Amniotic epithelial cell (primary cell): ENCODE results near the gene ALAS1.

Experiments
- DNase-seq: peaks from one replicate; pipeline ENCODE4 v3.0.0-alpha.2; 2010; ENCODE audit warnings: low read depth

ALAS1 gene

GRCh38 chr3:52198643-52199608, 966 bp downstream of the ALAS1 start:
- no peak for DNase-seq

DNA sequence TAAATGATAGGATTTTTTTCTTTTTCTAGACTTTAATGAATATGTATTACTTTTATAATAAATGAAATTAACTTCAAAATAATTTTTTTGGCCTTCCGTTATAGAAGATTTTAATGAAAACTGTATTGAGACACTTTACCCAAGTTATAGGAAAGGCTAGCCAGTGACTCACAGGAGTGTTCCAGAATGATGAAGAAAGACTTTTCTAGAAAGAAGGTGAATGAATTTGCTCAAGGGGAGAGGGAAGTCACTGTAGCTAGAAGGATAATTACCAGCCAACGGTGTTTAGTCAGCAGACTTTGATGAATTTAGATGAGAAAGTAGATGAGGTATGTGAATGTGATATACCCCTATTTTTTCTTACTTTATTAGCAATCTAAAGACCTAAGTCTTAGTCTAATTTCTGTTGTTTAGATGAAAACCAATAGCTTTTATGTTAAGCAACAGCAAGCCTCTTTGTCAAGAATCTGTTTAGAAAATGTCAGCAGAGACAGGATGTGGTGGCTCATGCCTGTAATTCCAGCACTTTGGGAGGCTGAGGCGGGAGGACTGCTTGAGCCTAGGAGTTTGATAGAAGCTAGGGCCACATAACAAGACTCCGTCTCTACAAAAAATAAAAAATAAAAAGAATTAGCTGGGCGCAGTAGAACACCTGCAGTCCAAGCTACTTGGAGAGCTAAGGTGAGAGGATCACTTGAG, 3.2 kb downstream of the ALAS1 start:
- peak; percentile 72 for DNase-seq

- no peak for DNase-seq
Measured at GRCh38 chr3:52202384-52203077, 4.6 kb downstream of the ALAS1 start.

DNA sequence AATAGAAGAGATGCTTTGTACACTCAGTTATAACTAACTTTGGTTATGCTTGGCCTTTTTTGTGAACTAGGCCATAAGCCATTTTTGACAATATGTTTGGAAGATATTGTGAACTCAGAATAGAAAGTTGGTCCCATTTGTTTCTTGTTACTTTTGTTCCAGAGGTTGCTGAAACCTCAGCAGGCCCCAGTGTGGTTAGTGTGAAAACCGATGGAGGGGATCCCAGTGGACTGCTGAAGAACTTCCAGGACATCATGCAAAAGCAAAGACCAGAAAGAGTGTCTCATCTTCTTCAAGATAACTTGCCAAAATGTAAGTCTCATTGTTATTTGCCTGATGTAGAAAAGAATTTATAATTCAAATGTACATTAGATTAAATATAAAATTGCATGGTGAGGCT, 5.7 kb downstream of the ALAS1 start:
- DNase-seq: no peak

- DNase-seq: no peak
Measured at GRCh38 chr3:52204337-52205073, 6.5 kb downstream of the ALAS1 start.

- DNase-seq: no peak
Measured at GRCh38 chr3:52205727-52206372, 7.9 kb downstream of the ALAS1 start.

DNA sequence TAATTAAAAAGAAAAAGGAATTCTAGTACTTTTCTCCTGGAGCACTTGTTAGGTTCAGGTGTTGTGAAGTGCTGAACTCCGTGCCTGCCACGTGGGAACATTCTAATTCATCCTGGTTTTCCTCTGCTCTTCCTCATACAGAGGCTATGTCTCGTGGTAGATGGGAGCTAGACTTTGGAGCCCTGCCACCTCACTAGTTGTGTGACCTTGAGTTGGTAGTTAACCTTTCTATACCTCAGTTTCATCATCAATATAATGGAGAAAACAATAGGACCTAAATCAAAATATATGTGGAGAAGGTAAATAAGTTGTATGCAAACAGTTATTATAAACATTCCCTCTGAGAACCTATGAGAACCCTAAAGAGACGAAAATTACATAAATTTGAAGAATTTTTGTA, 10.6 kb downstream of the ALAS1 start:
- no peak for DNase-seq

DNA sequence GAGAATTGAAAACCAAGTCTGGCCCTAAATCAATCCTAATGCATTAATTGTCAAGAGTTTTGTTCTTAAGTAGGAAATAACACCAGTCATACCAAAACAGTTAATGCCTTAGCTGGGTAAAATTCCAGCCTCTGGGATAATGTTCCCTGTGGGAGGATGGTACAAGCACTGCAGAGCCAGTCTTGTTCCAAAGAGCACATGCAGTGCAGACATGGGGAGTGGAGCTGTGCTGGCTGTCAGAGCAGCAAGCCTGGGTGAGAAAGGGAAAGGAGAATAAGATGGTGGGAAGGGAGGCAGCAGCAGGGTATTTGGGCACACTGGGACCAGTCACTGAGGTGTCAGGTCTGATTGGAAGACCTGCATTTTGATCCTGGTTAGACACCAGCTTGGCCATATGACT, 12.1 kb downstream of the ALAS1 start:
- no peak for DNase-seq

DNA sequence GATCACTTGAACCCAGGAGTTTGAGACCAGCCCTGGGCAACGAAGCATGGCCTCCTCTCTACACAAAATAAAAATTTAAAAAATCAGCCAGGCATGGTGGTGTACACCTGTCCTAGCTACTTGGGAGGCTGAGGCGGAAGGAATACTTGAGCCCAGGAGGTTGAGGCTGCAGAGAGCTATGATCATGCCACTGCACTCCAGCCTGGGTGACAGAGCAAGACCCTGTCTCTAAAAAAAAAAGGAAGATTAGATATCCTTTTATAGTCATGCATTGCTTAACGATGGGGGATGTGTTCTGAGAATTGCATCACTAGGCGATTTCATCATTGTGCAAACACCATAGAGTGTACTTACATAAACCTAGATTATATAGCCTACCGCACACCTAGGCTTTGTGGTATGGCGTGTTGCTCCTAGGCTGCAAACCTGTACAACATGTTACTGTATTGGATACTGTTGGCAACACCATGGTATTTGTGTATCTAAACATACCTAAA, 12.6 kb downstream of the ALAS1 start:
- peak; percentile 95 for DNase-seq

GRCh38 chr3:52211268-52211891, 13.4 kb downstream of the ALAS1 start:
- DNase-seq: no peak

DNA sequence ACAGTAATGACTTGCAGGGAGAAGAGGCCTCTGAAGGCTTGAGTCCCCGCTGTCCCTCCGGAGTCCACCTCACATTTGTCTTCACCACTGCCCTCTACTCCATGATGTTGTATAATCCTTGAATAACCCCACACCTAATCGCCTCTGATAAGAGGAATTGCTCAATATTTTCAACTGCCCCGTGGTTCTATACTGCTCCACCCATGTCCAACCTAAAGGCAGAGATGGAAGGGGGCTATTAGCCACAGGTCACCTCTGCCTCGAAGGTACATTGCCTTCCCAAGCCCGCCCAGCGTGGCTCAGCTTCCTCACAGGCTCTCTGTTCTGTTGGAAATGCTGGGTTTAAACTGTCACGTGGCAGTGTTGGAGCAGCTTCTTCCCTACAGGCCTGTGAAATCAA, 15.0 kb downstream of the ALAS1 start:
- DNase-seq: no peak

DNA sequence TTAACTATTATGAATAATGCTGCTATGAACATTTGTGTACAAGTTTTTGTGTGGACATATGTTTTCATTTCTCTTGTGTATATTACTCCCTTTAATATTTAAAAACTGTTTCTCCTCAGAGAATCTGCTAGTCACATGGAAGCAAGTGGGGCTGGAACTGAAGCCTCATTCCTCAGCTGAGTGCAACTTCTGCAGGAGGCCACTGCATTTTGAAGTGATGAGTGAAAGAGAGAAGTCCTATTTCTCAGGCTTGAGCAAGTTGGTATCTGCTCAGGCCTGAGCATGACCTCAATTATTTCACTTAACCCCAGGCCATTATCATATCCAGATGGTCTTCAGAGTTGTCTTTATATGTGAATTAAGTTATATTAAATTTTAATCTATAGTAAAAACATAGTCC, 15.9 kb downstream of the ALAS1 start:
- DNase-seq: no peak

DNA sequence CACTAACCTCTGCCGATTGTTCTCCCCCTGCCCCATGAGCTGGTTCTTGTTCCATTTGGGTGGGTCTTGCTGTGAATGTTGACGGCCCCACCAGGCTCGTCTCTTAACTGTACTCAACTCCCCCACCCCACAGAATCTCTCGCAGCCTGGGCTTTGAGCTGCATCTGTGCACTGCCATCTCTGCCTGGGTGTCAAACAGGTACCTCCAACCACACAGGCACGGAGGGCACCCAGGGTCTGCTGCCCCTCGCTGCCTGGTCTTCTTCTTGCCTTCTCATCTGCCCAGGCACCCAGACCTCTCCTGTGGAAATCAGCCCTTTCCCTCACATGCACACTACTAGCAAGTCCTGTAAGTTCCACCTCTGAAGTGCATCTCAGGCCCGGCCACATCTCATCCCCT, 17.4 kb downstream of the ALAS1 start:
- no peak for DNase-seq

- peak; percentile 88 for DNase-seq
Measured at GRCh38 chr3:52216585-52217408, 18.8 kb downstream of the ALAS1 start.

- no peak for DNase-seq
Measured at GRCh38 chr3:52217409-52217805, 19.4 kb downstream of the ALAS1 start.

DNA sequence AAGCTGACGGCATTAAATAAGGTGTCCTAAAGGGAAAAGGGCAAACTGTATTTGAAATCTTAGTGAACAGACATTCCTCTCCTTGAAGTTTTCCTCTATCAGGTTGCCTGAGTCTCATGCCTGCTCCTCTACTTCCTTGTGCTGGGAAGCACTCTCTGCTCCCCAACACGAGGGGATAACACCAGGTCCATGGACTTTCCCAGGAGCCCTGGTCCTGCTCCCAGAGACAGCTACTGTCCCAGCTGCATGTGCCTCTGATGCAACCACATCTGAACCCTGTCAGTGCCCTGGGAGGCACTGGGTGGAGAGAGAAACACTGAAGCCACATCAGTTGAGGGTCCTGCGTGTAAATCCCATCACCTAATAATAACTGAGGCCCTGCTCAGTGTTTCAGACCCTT, 20.1 kb downstream of the ALAS1 start:
- no peak for DNase-seq

DNA sequence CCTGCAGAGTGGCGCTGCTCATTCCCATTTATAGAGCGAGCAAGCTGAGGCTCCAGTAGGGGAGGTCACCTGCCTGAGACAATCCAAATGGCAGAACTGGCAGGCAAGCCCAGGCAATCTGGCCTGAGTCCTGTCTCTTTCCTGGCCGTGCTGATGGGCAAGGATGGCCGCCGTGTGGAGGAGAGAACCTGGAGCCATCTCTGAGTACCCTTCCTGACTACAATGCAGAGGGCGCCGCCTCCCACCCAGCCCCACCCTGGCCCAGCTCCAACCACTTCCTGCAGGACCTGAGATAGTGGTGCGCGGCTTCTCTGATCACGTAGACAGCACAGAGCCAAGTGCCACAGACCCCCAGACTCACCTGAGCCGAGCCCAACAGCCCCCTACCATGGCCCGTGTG, 20.5 kb downstream of the ALAS1 start:
- no peak for DNase-seq

DNA sequence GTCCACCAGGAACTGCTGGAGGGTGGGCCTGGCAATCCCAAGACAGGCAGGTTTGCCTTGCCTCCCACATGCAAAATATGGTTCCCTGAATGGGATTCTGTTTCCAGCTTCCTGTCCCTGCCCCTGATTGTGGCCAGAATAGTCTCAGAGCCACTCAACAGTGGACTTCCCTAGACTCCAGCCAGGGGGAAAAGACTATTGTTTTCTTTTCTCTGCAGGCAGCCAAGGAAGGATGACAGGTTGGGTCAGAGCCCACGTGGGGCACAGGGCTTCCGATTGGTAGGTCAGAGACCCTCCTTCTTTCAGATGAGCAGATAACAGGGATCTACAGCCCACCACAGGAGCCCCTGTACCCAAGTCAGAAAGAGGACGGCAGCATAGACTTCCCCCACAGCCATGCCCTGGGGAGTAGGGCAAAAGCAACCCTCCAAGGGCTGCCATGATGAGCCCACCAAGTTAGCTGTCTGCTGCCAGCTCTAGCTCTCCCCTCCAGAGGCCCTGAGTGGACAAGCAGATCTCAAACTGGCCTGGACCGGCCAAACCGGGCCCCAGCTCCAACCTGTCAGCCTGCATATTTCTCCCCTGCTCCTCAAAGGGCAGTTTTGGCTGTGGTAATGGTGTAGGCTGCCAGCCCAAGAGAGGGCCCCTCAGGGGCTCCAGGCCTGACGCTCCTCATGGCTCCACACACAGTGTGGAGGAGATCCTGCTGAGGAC, 21.1 kb downstream of the ALAS1 start:
- DNase-seq: no peak

- peak; percentile 58 for DNase-seq
Measured at GRCh38 chr3:52220380-52221026, 22.5 kb downstream of the ALAS1 start.
